AG04449 (cell line): ENCODE data around the gene RAC3.

Source experiments
- CTCF ChIA-PET: fragments of 350-600 bp; formaldehyde crosslinking; extraction: SDS; loops from one replicate; lab custom pipeline; 2021; ENCODE audit warnings: antibody characterized with exemption; lab: Yijun Ruan, JAX
- POLR2A ChIA-PET: fragments of 400-600, 350-600 bp; formaldehyde crosslinking; extraction: SDS; loops from one replicate; lab custom pipeline; 2020; ENCODE audit warnings: antibody characterized with exemption, inconsistent platforms; lab: Yijun Ruan, JAX
- DNase-seq: peaks from one replicate; pipeline ENCODE4 v3.0.0-alpha.2; 2010; ENCODE audit warnings: low read depth, low spot score
- H3K4me3 ChIP-seq: 2 replicates; pipeline ENCODE4 v1.5.1; 2011; ENCODE audit warnings: low read depth, mild to moderate bottlenecking, control low read depth, low read length
- CTCF ChIP-seq: IDR thresholded peaks from one replicate; pipeline ENCODE4 v1.5.1; 2011; ENCODE audit warnings: mild to moderate bottlenecking, moderate library complexity, low read length, control low read depth, inconsistent platforms; ENCODE audit not compliant: insufficient read depth; ENCODE audit errors: missing control alignments

RAC3 gene

GRCh38 chr17:82076785-82077591, 45.5 kb downstream of the RAC3 start:
- ChIA-PET CTCF (interaction anchor here (0.8 kb wide), 1 partner anchor 47 kb away, joined by 4 read pairs; no protein-coding TSS in a partner anchor), POLR2A (interaction anchor here (0.7 kb wide), 1 partner anchor 17 kb away, joined by 3 read pairs; no protein-coding TSS in a partner anchor)
- no peak overlapping the region for H3K4me3 ChIP-seq
- no peak for TF ChIP-seq CTCF
- DNase-seq = no peak

- POLR2A ChIA-PET = interaction anchor here (0.7 kb wide), 1 partner anchor 18 kb away, joined by 3 read pairs; no protein-coding TSS in a partner anchor
- DNase-seq = no peak
- TF ChIP-seq CTCF = no peak
- CTCF ChIA-PET = no interaction called here
- no peak overlapping the region for H3K4me3 ChIP-seq
Observed at GRCh38 chr17:82077617-82078358, 46.3 kb downstream of the RAC3 start.

GRCh38 chr17:82078433-82078832, 47.0 kb downstream of the RAC3 start:
- no peak overlapping the region for H3K4me3 ChIP-seq
- no peak for DNase-seq
- CTCF ChIA-PET = no interaction called here
- TF ChIP-seq CTCF = no peak
- POLR2A ChIA-PET = no interaction called here

GRCh38 chr17:82079001-82079677, 47.7 kb downstream of the RAC3 start:
- H3K4me3 ChIP-seq = no peak overlapping the region
- no peak for DNase-seq
- ChIA-PET CTCF (no interaction called here), POLR2A (interaction anchor here (0.6 kb wide), 1 partner anchor 14 kb away, joined by 3 read pairs; no protein-coding TSS in a partner anchor)
- no peak for TF ChIP-seq CTCF

GRCh38 chr17:82080048-82080788, 48.7 kb downstream of the RAC3 start:
- no peak for TF ChIP-seq CTCF
- CTCF ChIA-PET = no interaction called here
- H3K4me3 ChIP-seq = no peak overlapping the region
- DNase-seq = no peak
- POLR2A ChIA-PET = no interaction called here
